H1 (cell line): ENCODE measurements around the gene SEMA3A. TPM values are rescaled to one million over a fixed set of nuclear protein-coding genes. Genes with fewer than 3 reads are reported as not detected.

Experiments used
- CTCF ChIA-PET: fragments of 300-600 bp; sonication (Branson Sonifier 250); formaldehyde crosslinking; loops from one replicate; lab custom pipeline; 2021; ENCODE audit not compliant: partially characterized antibody; lab: Charles Lee
- POLR2A ChIA-PET: fragments of 300-600 bp; sonication (Branson Sonifier 250); formaldehyde crosslinking; loops from one replicate; lab custom pipeline; 2021; ENCODE audit warnings: inconsistent platforms; ENCODE audit not compliant: partially characterized antibody; lab: Charles Lee
- DNase-seq, 2 experiments: peaks; one replicate each; pipeline versions ENCODE4 v3.0.0 to v3.0.0-alpha.2; 2010 to 2022; ENCODE audit warnings: low spot score in 2 of 2, low read depth in 1 of 2, mixed read lengths in 1 of 2
- FAIRE-seq: peaks from 2 replicates; lab custom pipeline; 2011; peaks lifted over from hg19 to GRCh38; lab: Jason Lieb, UNC
- H2AFZ ChIP-seq: 2 replicates; pipeline ENCODE4 v1.8.1; 2012; ENCODE audit warnings: low read length, inconsistent platforms
- H2AK5ac ChIP-seq: 2 replicates; pipeline ENCODE4 v1.6.1; 2013; ENCODE audit warnings: low read depth, low read length
- H2BK120ac ChIP-seq: replicated peaks from 2 replicates; pipeline ENCODE3; 2013; ENCODE audit warnings: low read depth, low read length, inconsistent platforms
- H2BK12ac ChIP-seq: 2 replicates; pipeline ENCODE4 v1.6.1; 2013; ENCODE audit warnings: low read depth, low read length
- H2BK15ac ChIP-seq: 2 replicates; pipeline ENCODE4 v1.6.1; 2013; ENCODE audit warnings: low read length
- H2BK20ac ChIP-seq: 2 replicates; pipeline ENCODE4 v1.6.1; 2013; ENCODE audit warnings: low read length
- H2BK5ac ChIP-seq: 2 replicates; pipeline ENCODE4 v1.6.1; 2013; ENCODE audit warnings: low read depth, low read length
- H3K14ac ChIP-seq: 2 replicates; pipeline ENCODE4 v1.6.1; 2013; ENCODE audit warnings: inconsistent platforms; ENCODE audit not compliant: insufficient read length
- H3K18ac ChIP-seq: 2 replicates; pipeline ENCODE4 v1.6.1; 2013; ENCODE audit warnings: low read length; ENCODE audit errors: extremely low read depth
- H3K23ac ChIP-seq: 2 replicates; pipeline ENCODE4 v1.6.1; 2013; ENCODE audit warnings: inconsistent platforms; ENCODE audit not compliant: insufficient read length
- H3K23me2 ChIP-seq: 2 replicates; pipeline ENCODE4 v1.6.1; 2013; ENCODE audit warnings: low read depth, low read length
- H3K27ac ChIP-seq: 2 replicates; pipeline ENCODE4 v1.6.1; 2011; ENCODE audit warnings: low read depth, low read length, inconsistent platforms
- H3K27me3 ChIP-seq, 4 experiments: replicated peaks in 1 of 4; 1 replicate in 1 of 4; 2 replicates in 3 of 4; pipeline versions ENCODE4 v1.6.1 to v1.8.1; 2011 to 2013; ENCODE audit warnings: low read length in 3 of 4, mild to moderate bottlenecking in 3 of 4, inconsistent platforms in 2 of 4, mixed read lengths in 2 of 4, moderate library complexity in 1 of 4; ENCODE audit not compliant: control insufficient read depth in 3 of 4, insufficient read depth in 3 of 4; ENCODE audit errors: extremely low read depth in 1 of 4
- H3K36me3 ChIP-seq, 4 experiments: 2 replicates each; pipeline versions ENCODE4 v1.6.1 to v1.8.1; 2011 to 2013; ENCODE audit warnings: mild to moderate bottlenecking in 4 of 4, low read length in 3 of 4, moderate library complexity in 2 of 4, control low read depth in 1 of 4, inconsistent platforms in 1 of 4; ENCODE audit not compliant: insufficient read depth in 4 of 4, control insufficient read depth in 2 of 4
- H3K4ac ChIP-seq: replicated peaks from 2 replicates; pipeline ENCODE3; 2013; ENCODE audit warnings: low read length, low read depth, mixed read lengths, inconsistent platforms; ENCODE audit not compliant: insufficient read length
- H3K4me1 ChIP-seq, 4 experiments: replicated peaks in 1 of 4; 1 replicate in 1 of 4; 2 replicates in 3 of 4; pipeline versions ENCODE4 v1.6.1 to v1.8.1; 2011 to 2013; ENCODE audit warnings: low read length in 3 of 4, inconsistent platforms in 2 of 4, mixed read lengths in 1 of 4; ENCODE audit not compliant: insufficient read depth in 4 of 4, control insufficient read depth in 3 of 4
- H3K4me2 ChIP-seq, 2 experiments: 2 replicates each; pipeline versions ENCODE4 v1.6.1 to v1.8.1; 2011 to 2013; ENCODE audit warnings: low read depth in 2 of 2, low read length in 2 of 2, control low read depth in 1 of 2, inconsistent platforms in 1 of 2, mild to moderate bottlenecking in 1 of 2; ENCODE audit not compliant: insufficient read depth in 1 of 2
- H3K4me3 ChIP-seq, 4 experiments: fragments of 200-600, 300-600 bp in 1 of 4; sonication (generic), shearing (Covaris generic), sonication (Bioruptor Twin) in 1 of 4; 2 replicates each; pipeline versions ENCODE4 v1.5.1 to v1.8.1; 2011 to 2016; ENCODE audit warnings: low read length in 4 of 4, low read depth in 3 of 4, control low read depth in 2 of 4, inconsistent platforms in 2 of 4, mild to moderate bottlenecking in 2 of 4, mixed read lengths in 1 of 4, moderate library complexity in 1 of 4; ENCODE audit not compliant: insufficient read depth in 2 of 4; ENCODE audit errors: extremely low read depth in 1 of 4
- H3K56ac ChIP-seq: replicated peaks from 2 replicates; pipeline ENCODE3; 2013; ENCODE audit warnings: low read depth, mild to moderate bottlenecking, mixed read lengths, low read length, inconsistent platforms; ENCODE audit not compliant: insufficient read length
- H3K79me1 ChIP-seq: 2 replicates; pipeline ENCODE4 v1.6.1; 2013; ENCODE audit warnings: low read depth, low read length, control low read depth
- H3K79me2 ChIP-seq, 2 experiments: 2 replicates each; pipeline versions ENCODE4 v1.6.1 to v1.8.1; 2012 to 2013; ENCODE audit warnings: low read length in 2 of 2, mild to moderate bottlenecking in 2 of 2, inconsistent platforms in 1 of 2; ENCODE audit not compliant: insufficient read depth in 2 of 2, control insufficient read depth in 1 of 2
- H3K9ac ChIP-seq, 4 experiments: replicated peaks in 1 of 4; 1 replicate in 1 of 4; 2 replicates in 3 of 4; pipeline versions ENCODE4 v1.6.1 to v1.8.1; 2011 to 2013; ENCODE audit warnings: low read depth in 3 of 4, low read length in 3 of 4, control low read depth in 2 of 4, mild to moderate bottlenecking in 2 of 4, moderate library complexity in 2 of 4, inconsistent platforms in 1 of 4; ENCODE audit errors: extremely low read depth in 1 of 4
- H3K9me3 ChIP-seq, 2 experiments: 2 replicates each; pipeline versions ENCODE4 v1.6.1 to v1.8.1; 2012 to 2013; ENCODE audit warnings: mild to moderate bottlenecking in 2 of 2, moderate library complexity in 2 of 2, control low read depth in 1 of 2, inconsistent platforms in 1 of 2, low read depth in 1 of 2, low read length in 1 of 2, mixed read lengths in 1 of 2; ENCODE audit not compliant: insufficient read depth in 2 of 2
- H4K20me1 ChIP-seq, 2 experiments: replicated peaks in 1 of 2; 2 replicates each; pipeline versions ENCODE3 to v1.8.1; 2011 to 2013; ENCODE audit warnings: inconsistent platforms in 2 of 2, low read length in 2 of 2, mild to moderate bottlenecking in 1 of 2; ENCODE audit not compliant: insufficient read depth in 2 of 2, control insufficient read depth in 1 of 2
- H4K5ac ChIP-seq: 2 replicates; pipeline ENCODE4 v1.6.1; 2013; ENCODE audit warnings: low read length, low read depth, mixed read lengths, inconsistent platforms; ENCODE audit not compliant: insufficient read length
- H4K8ac ChIP-seq: 2 replicates; pipeline ENCODE4 v1.8.0; 2013; ENCODE audit warnings: mild to moderate bottlenecking, moderate library complexity, low read length, inconsistent platforms; ENCODE audit not compliant: insufficient read depth; ENCODE audit errors: extremely low read depth
- H4K91ac ChIP-seq: replicated peaks from 2 replicates; pipeline ENCODE3; 2013; ENCODE audit warnings: low read length, mixed read lengths, inconsistent platforms; ENCODE audit not compliant: insufficient read length
- WGBS, 2 experiments: shearing (Covaris generic) in 1 of 2; methylation state at CpG; one replicate each; pipeline versions ENCODE4 v1.1.6 to v1.1.7; 2013 to 2015; ENCODE audit warnings: low lambda C conversion rate in 2 of 2, mixed read lengths in 2 of 2, inconsistent platforms in 1 of 2, low coverage in 1 of 2, missing lambda C conversion rate in 1 of 2; ENCODE audit not compliant: insufficient replicate concordance in 2 of 2, insufficient coverage in 1 of 2, insufficient read length in 1 of 2; ENCODE audit errors: extremely low coverage in 1 of 2, missing lambda C conversion rate in 1 of 2; 5-methylcytosine and 5-hydroxymethylcytosine counted together
- polyA plus RNA-seq, 7 experiments: library from polyadenylated mRNA; depleted of rRNA in 3 of 7; stranded (reverse) in 5 of 7; unstranded in 2 of 7; fragments of >200 nt in 5 of 7; fragments of 200-250 nt in 2 of 7; gene quantifications; 1 replicate in 5 of 7; 2 replicates in 1 of 7; 4 replicates in 1 of 7; pipeline versions ENCODE4 v1.2.1 to v1.2.3, GENCODE V29; 2011 to 2013; ENCODE audit warnings: missing spikeins in 2 of 7, mixed read lengths in 2 of 7
- total RNA-seq: library from RNA; stranded (reverse); fragmentation: NEBNext Ultra II Directional; extraction: Animal tissue kit (Norgen Biotek cat#: 25700); gene quantifications from 2 replicates; pipeline ENCODE4 v1.2.1, GENCODE V29; 2021

Gene SEMA3A
- total and polyA plus RNA-seq, 2 of the 8 experiments (the other 6 are each of a cell fraction or from before 2014, with no cell fraction given) = 8.1 to 45.9 TPM

- H4K91ac ChIP-seq = no peak overlapping the region
- WGBS, 2 experiments = 77% methylated on average over 4 of the region's 4 CpGs; no CpG with 5 or more reads in 1 of the 2 experiments
- H2AK5ac ChIP-seq = no peak overlapping the region
- H3K27me3 ChIP-seq = no peaks in the 10 kb centered on the region
- H2BK20ac ChIP-seq = no peak overlapping the region
- no peak overlapping the region for H4K5ac ChIP-seq
- H3K4me1 ChIP-seq = peaks cover 0 to 5% (median 0%) of the 10 kb centered on the region in 4 experiments; a peak in 1 of 7 replicates
- H3K9ac ChIP-seq = no peak overlapping the region
- H3K36me3 ChIP-seq = no peaks in the 10 kb centered on the region
- H2AFZ ChIP-seq = peak overlapping the region; percentile 36; the same call in 1 of the 2 replicates
- H2BK5ac ChIP-seq = no peak overlapping the region
- H3K4me2 ChIP-seq = no peak overlapping the region
- H3K23ac ChIP-seq = no peak overlapping the region
- H3K56ac ChIP-seq = no peak overlapping the region
- H3K79me2 ChIP-seq = no peaks in the 10 kb centered on the region
- H4K8ac ChIP-seq = no peak overlapping the region
- ChIA-PET CTCF (interaction anchor here (0.6 kb wide), 1 partner anchor 293 kb away, joined by 3 read pairs; no protein-coding TSS in a partner anchor), POLR2A (no interaction called here)
- H2BK15ac ChIP-seq = no peak overlapping the region
- H3K27ac ChIP-seq = no peak overlapping the region
- FAIRE-seq (no peak), DNase-seq (no peak)
- no peak overlapping the region for H2BK120ac ChIP-seq
- no peak overlapping the region for H3K4ac ChIP-seq
- no peak overlapping the region for H2BK12ac ChIP-seq
- no peaks in the 10 kb centered on the region for H3K79me1 ChIP-seq
- H3K9me3 ChIP-seq = no peaks in the 10 kb centered on the region
- H3K18ac ChIP-seq = no peak overlapping the region
- H4K20me1 ChIP-seq = no peaks in the 10 kb centered on the region
- no peak overlapping the region for H3K14ac ChIP-seq
- H3K23me2 ChIP-seq = no peaks in the 10 kb centered on the region
- no peak overlapping the region for H3K4me3 ChIP-seq
Measured at GRCh38 chr7:83921941-83922607, 272.5 kb downstream of the SEMA3A start.
